ENCODE results near the gene NECAB2. TPM values are rescaled to one million over a fixed set of nuclear protein-coding genes. Genes with fewer than 3 reads are reported as not detected.

Gene NECAB2
- total and polyA plus RNA-seq, 2 experiments from 2014 or later, result 1.6 to 5.1 TPM

GRCh38 chr16:83930730-83931500 is 37.1 kb upstream of the NECAB2 start (continued):
- no peak for TF ChIP-seq ZNF462 (CRISPR knock-in tag; IDR thresholded peaks at IDR 0.05)
- TF ChIP-seq ETS1 (IDR thresholded peaks at IDR 0.05), result no peak

- Histone ChIP-seq H4K20me1 (replicated peaks; ENCODE audit: insufficient read depth) (no peaks in the 10 kb centered on the region), H3K4me1 (ENCODE audit: insufficient read depth) (peaks cover 9% of the 10 kb centered on the region; the same call in 1 of the 2 replicates), H2AFZ (no peak overlapping the region), H3K27me3 (ENCODE audit: insufficient read depth) (no peaks in the 10 kb centered on the region), H3K36me3 (ENCODE audit: insufficient read depth) (no peaks in the 10 kb centered on the region), H3F3A (replicated peaks; ENCODE audit: low read depth) (no peaks in the 10 kb centered on the region), H3K9me2 (ENCODE audit: insufficient read depth) (no peaks in the 10 kb centered on the region), H3K79me2 (replicated peaks; ENCODE audit: insufficient read depth) (no peaks in the 10 kb centered on the region), H3K4me2 (no peak overlapping the region), H3K4me3 (no peak overlapping the region), H3K27ac (ENCODE audit: low read depth) (no peak overlapping the region)
- peaks cover 7% of the 10 kb centered on the region for H3K4me1 Mint-ChIP-seq
- H3K27me3 Mint-ChIP-seq (ENCODE audit: insufficient read depth, low read depth, poor library complexity), result peaks cover 17% of the 10 kb centered on the region
- H3K9me3 Mint-ChIP-seq, result no peaks in the 10 kb centered on the region; the same call in 2 of the 3 replicates
- H3K36me3 Mint-ChIP-seq (ENCODE audit: low read depth), result no peaks in the 10 kb centered on the region; the same call in 1 of the 3 replicates
- DNase-seq (ENCODE audit: low spot score), result no peak
- H3K27ac Mint-ChIP-seq, result no peak overlapping the region
- no peak overlapping the region for H3K4me3 Mint-ChIP-seq
- no peak for ATAC-seq
- TF ChIP-seq REST (IDR thresholded peaks at IDR 0.05; ENCODE audit: unreplicated experiment), result no peak
- no peak for TF ChIP-seq ZNF331 (CRISPR knock-in tag; IDR thresholded peaks at IDR 0.05; ENCODE audit: low read depth)
Measured at GRCh38 chr16:83931556-83931955, 36.5 kb upstream of the NECAB2 start.

Measured in GM23338 (cell line).